Lower leg skin (tissue), 4 donors: ENCODE measurements around the gene HIPK2. TPM values are rescaled to one million over a fixed set of nuclear protein-coding genes. Genes with fewer than 3 reads are reported as not detected.

ENCODE experiments used
- DNase-seq, 2 donors: peaks; one replicate each; pipeline ENCODE4 v3.0.0-alpha.2; 2019; ENCODE audit warnings: low spot score in 2 of 2
- H3K4me3 ChIP-seq: fragments of 200-600 bp; sonication (generic); 2 replicates; pipeline ENCODE4 v1.5.1; 2017; ENCODE audit warnings: mild to moderate bottlenecking, low read depth; ENCODE audit not compliant: poor library complexity, severe bottlenecking
- POLR2A ChIP-seq, 2 donors: fragments of 450-650 bp; IDR thresholded peaks; one replicate each; pipeline ENCODE4 v1.6.1; 2016 to 2017; ENCODE audit warnings: antibody characterized with exemption in 2 of 2, mild to moderate bottlenecking in 1 of 2, moderate library complexity in 1 of 2
- WGBS, 2 donors: methylation state at CpG; one replicate each; pipeline ENCODE4 v1.1.5; 2018; 5-methylcytosine and 5-hydroxymethylcytosine counted together
- intact Hi-C: fragments of 100-400 bp; cut with DNase I; formaldehyde crosslinking; loops from one replicate; pipeline ENCODE4 v1.15.0; 2023; ENCODE audit warnings: low total_unique reads
- total RNA-seq, 4 donors: library from RNA; depleted of rRNA; stranded (reverse); fragments of >200 nt; gene quantifications; one replicate each; pipeline ENCODE4 v1.1.0, GENCODE V29; 2016
- TF ChIP-seq, protein P1 (sequence below), 3 donors: fragments of 450-650 bp; IDR thresholded peaks; one replicate each; pipeline ENCODE4 v1.5.1; 2016; ENCODE audit warnings: antibody characterized with exemption in 3 of 3, mild to moderate bottlenecking in 3 of 3, moderate library complexity in 2 of 3

HIPK2 gene
- total RNA-seq, 4 donors from 2014 or later, result 4.5 to 14.9 (median 10.4) TPM

DNA sequence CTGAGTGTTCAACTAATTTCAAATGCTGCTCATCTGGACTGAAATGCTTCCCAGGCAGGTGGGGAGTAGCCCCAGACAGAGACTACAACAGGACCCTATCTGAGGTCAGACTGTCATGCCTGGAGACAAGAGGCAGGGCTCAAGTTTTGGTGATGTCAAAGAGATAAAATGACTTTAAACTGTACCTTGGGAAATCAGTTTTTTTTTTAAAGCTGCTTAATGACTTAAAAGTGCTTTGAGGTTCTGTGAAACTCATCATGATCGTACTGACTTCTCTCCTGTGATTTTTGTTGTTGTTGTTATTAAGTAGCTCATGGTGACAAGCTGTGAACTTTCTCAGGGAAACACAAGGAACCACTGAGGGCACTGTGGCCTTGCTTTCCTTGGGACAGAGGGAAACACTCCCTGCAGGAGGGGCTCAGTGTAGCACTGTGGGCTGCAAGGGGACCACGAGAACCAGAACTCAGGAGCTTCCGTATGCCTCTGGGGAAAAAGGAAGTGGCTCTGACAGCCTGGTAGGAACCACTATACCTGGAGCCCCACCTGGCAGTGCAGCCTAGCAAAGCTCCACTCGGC is 9.5 kb downstream of the HIPK2 start:
- H3K4me3 ChIP-seq, result no peak overlapping the region
- TF ChIP-seq, protein P1, sequence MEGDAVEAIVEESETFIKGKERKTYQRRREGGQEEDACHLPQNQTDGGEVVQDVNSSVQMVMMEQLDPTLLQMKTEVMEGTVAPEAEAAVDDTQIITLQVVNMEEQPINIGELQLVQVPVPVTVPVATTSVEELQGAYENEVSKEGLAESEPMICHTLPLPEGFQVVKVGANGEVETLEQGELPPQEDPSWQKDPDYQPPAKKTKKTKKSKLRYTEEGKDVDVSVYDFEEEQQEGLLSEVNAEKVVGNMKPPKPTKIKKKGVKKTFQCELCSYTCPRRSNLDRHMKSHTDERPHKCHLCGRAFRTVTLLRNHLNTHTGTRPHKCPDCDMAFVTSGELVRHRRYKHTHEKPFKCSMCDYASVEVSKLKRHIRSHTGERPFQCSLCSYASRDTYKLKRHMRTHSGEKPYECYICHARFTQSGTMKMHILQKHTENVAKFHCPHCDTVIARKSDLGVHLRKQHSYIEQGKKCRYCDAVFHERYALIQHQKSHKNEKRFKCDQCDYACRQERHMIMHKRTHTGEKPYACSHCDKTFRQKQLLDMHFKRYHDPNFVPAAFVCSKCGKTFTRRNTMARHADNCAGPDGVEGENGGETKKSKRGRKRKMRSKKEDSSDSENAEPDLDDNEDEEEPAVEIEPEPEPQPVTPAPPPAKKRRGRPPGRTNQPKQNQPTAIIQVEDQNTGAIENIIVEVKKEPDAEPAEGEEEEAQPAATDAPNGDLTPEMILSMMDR (IDR thresholded peaks at IDR 0.05), result no peak
- TF ChIP-seq POLR2A (IDR thresholded peaks at IDR 0.05), result no peak
- 79% methylated on average over 4 of the region's 4 CpGs for WGBS, 2 donors
- intact Hi-C loops, result no loop called here
- DNase-seq, result no peak

DNA sequence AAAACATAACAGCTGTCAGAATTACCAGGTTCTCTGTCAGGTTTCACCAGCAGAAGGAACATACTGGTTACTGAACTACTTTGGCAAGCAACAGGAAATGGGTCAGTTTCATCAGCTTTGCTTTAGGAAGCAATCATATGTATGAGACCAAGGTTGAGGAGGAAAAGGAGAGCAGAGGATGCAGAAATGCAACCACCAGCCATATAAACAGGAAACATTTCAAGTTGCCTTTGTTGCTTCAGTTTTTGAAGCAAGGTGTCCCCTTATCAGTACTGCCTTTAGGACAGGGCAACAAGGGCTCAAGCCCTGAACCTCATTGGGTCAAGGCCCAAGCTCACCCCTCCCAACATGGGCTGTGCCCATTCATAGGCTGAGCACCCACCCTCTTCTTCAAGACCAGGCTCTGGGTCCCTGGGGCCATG is 10.2 kb downstream of the HIPK2 start:
- intact Hi-C loops, result no loop called here
- no peak overlapping the region for H3K4me3 ChIP-seq
- TF ChIP-seq POLR2A (IDR thresholded peaks at IDR 0.05), result no peak
- TF ChIP-seq, protein P1 (IDR thresholded peaks at IDR 0.05), result no peak
- DNase-seq, result no peak

DNA sequence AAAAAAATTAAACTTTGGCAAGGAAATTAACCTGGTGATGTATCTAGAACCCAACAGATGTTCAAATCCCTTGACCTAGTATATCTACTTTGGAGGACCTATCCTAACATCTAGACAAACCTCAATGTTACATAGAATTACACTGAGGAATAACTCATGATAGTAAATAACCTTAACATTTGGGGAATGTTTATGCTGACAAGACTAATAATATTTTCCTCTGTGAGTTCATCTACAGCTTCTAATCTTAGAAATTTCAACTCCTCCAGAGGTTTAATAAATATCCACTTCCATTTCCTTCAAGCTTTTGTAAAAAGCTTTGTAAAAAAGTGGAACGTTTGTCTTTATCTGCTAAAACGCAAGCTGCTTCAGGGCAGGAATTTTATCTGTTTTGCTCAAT is 12.7 kb downstream of the HIPK2 start:
- no peak for DNase-seq
- WGBS, 2 donors, result 70 to 78% methylated on average over 2 of the region's 2 CpGs
- no peak overlapping the region for H3K4me3 ChIP-seq
- intact Hi-C loops, result no loop called here
- TF ChIP-seq POLR2A (IDR thresholded peaks at IDR 0.05), result no peak
- TF ChIP-seq, protein P1 (IDR thresholded peaks at IDR 0.05), result no peak

DNA sequence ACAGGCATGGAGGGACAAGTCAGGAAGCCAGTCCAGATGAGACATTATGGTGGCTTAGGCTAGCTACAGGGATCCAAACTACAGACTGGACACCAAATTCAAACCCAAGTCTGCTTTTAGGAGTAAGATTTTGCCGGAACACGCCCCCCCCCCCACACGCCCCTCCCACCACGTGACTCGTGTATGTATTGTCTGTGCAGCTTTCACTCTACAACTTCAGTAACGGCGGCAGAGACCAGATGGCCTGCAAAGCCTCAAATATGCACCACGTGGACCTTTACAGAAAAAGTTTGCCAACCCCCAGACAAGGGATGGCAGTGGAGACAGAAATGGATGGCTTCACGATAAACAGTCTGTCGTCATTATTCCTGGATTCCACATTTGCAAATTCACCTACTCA is 14.5 kb downstream of the HIPK2 start:
- WGBS, 2 donors, result 57 to 71% methylated on average over 10 of the region's 10 CpGs
- intact Hi-C loops, result no loop called here
- TF ChIP-seq, protein P1 (IDR thresholded peaks at IDR 0.05), result no peak
- no peak for TF ChIP-seq POLR2A (IDR thresholded peaks at IDR 0.05)
- DNase-seq, result no peak
- H3K4me3 ChIP-seq, result no peak overlapping the region

DNA sequence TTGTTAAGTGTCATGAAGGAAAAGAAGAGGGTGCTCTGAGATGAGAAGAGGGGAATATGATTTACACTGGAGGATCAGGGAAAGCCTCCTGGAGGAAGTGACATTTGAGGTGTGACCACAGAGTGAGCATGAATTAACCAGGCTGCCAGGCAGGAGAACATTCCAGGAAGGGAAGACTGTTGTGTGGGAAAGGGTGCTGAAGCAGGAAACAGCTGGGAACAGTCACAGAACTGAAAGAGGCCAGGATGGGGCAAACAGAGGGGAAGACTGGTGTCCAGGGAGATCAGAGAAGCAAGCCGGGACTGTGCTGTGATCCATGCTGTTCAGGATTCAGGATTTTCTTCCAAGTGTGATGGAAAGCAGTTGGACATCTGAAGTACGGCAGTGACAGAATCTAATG is 14.9 kb downstream of the HIPK2 start:
- 78 to 82% methylated on average over 2 of the region's 2 CpGs for WGBS, 2 donors
- DNase-seq, result peak in 1 of 2 donors; percentile 42
- intact Hi-C loops, result no loop called here
- no peak for TF ChIP-seq POLR2A (IDR thresholded peaks at IDR 0.05)
- TF ChIP-seq, protein P1 (IDR thresholded peaks at IDR 0.05), result no peak
- no peak overlapping the region for H3K4me3 ChIP-seq

- TF ChIP-seq, protein P1 (IDR thresholded peaks at IDR 0.05), result no peak
- no peak for TF ChIP-seq POLR2A (IDR thresholded peaks at IDR 0.05)
- WGBS, 2 donors, result 64 to 72% methylated on average over 8 of the region's 8 CpGs
- intact Hi-C loops, result no loop called here
- DNase-seq, result peak in 1 of 2 donors; percentile 54
- H3K4me3 ChIP-seq, result no peak overlapping the region
These were observed 19.4 kb downstream of the HIPK2 start for GRCh38 chr7:139758388-139758787.
